HG03469 (cell line): Measurements from ENCODE around the gene DENND5B.

Experiments
- ATAC-seq: cut with Tn5 transposase; IDR thresholded peaks from one replicate; pipeline ENCODE4 v1.9.1; 2021; ENCODE audit warnings: mild to moderate bottlenecking, moderate library complexity, moderate number of reproducible peaks; ENCODE audit not compliant: unreplicated experiment

Gene DENND5B

DNA sequence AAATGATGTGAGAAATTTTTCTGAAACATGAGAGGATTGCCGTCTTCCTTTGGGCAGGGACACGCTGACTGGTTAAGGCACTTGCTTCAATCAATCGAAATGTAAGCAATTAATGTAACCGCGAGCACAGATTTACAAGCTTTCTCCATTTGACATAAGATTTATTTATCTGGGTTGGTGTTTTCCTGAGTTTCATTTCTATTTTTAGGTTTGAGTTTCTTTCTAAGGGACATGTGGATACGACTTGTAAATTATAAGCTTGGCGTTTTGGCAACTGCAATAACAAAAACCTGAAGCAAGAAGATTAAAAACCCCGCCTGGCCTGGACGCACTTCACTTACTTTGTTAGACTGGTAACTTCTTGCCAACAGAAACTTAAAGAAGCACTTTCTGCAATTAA is 244.7 kb downstream of the DENND5B start:
- no peak for ATAC-seq

DNA sequence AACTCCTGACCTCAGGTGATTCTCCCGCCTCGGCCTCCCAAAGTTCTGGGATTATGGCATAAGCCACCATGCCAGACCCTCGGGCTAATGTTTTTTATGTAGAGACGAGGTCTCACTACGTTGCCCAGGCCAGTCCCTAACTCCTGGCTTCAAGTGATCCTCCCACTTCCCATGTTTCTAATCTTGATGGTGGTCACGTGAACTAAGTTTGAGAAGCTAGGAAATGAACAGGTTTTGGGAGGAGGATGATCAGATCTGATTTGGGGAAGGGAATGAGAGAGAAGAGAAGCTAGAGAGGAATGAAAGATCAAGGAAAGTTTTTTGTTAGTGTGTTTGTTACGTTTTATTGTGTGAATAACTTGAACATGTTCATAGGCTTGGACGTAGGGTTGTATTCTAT is 247.8 kb downstream of the DENND5B start:
- no peak for ATAC-seq

DNA sequence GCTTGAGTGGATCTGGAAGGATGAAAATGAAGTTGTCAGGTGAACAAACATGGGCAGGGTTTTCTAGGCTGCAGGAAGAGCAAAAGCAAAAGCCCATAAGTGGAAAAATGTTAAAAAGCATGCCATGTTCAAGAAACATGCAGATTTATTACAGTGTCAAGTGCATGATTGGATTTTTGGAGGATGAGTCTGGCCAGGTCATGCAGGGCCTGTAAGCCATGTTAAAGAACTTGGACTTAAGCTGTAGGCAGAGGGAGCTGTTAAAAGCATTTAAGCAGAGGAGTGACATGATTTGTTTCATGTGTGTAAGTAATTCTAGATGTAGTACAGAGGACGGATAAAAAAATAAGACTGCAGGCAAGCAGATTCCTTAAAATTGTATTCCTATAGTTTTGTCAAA is 248.7 kb downstream of the DENND5B start:
- ATAC-seq = no peak

DNA sequence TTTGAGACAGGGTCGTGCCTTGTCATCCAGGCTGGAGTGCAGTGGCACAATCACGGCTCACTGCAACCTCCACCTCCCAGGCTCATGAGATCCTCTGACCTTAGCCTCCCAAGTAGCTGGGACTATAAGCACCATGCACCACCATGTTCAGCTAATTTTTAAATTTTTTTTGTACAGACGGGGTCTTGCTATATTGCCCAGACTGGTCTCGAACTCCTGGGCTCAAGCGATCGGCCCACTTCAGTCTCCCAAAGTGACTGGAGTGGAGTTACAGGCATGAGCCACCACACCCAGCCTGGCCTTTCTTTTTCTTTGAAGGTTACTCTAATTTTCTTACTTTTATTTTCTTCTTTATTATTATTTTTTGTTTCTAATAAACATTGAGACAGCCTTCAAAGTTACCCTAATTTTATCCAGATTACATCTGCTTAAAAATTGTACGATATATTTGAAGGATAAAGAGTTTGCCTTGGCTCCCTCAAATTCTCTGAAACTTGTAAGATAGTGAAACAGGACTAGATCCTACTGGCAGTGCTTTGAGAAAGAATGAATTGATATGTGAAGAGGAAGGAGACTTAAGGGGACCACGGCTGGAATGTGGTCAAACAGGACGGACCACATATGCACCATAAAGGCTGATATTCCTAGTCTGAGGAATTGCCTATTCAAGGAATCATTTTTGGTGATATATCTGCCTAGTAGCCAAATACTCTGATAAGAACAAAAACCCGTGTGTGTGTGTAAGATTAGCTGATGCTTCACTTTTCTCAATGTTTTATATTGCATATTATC is 250.9 kb downstream of the DENND5B start:
- no peak for ATAC-seq

DNA sequence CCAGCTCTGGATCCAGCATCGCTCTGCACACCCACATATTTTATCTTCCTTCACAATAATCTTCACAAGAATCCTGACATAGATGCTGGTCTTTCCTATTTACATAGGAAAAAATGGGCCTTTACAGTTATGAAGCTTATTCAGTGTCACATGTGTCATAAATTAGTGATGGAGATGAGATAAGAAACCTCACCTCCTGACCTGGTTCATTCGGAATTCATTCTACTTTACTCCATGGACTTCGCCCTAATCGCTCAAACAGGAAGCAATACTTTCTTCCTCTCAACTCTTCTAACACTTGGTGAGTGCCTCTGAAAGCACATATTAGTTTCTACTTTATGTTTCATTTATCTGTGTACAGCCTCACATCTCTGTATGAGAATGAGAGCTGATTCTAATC is 253.0 kb downstream of the DENND5B start:
- no peak for ATAC-seq
